Right ventricle myocardium superior (tissue), 1 donor: ENCODE data around the gene CSMD2. TPM values are rescaled to one million over a fixed set of nuclear protein-coding genes. Genes with fewer than 3 reads are reported as not detected.
"Not testable (repeated sequence)": the region's sequence is repeated elsewhere in the genome, so short reads cannot be mapped to it uniquely, and the experiment has no call there.

Experiments
- ATAC-seq: fragments of 200-7000 bp; cut with Tn5 transposase; one replicate; pipeline ENCODE4 v1.9.1; 2020; ENCODE audit warnings: mild to moderate bottlenecking; ENCODE audit not compliant: poor library complexity
- DNase-seq: peaks from one replicate; pipeline ENCODE4 v3.0.0-alpha.2; 2020
- intact Hi-C: fragments of 100-400 bp; cut with DNase I; formaldehyde crosslinking; loops from one replicate; pipeline ENCODE4 v1.11.2; 2022
- total RNA-seq: library from RNA; stranded (reverse); fragmentation: NEBNext Ultra II Directional; extraction: Animal tissue kit (Norgen Biotek cat#: 25700); gene quantifications from one replicate; pipeline ENCODE4 v1.2.1, GENCODE V29; 2021
- donor health status: DM: no; HTN: yes; CAD: no; lungs with severe emphysema.

The CSMD2 gene
- total RNA-seq, 1 donor from 2014 or later: 0.40 TPM

- no peak for ATAC-seq
- intact Hi-C loops: no loop called here
- no peak for DNase-seq
These were observed 616.3 kb downstream of the CSMD2 start for GRCh38 chr1:33548721-33549120.

- no peak for DNase-seq
- no peak for ATAC-seq
- intact Hi-C loops: no loop called here
These were observed 616.7 kb downstream of the CSMD2 start for GRCh38 chr1:33548319-33548718.

- ATAC-seq (no peak), DNase-seq (no peak)
- intact Hi-C loops: no loop called here
These were observed 617.5 kb downstream of the CSMD2 start for GRCh38 chr1:33547576-33547975.

DNA sequence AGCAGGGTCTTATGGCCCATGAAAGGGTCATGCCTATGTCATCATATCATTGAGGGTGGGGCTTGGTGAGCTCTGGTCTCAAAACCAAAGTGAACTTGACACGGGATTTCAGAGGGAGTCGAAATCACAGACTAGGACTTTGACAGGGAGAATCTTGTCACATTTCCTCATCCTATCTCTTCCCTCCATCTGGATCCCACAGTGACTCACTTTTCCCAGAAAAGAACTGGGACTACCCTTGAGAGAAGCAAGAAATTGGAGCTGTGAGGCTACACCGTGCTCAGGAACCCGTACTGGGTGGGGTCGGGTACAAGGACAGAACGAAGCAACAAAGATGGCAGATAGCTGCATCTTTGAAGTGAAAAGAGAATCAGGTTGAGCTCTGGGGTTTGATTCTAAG lies 623.1 kb downstream of the CSMD2 start:
- intact Hi-C loops: no loop called here
- no peak for ATAC-seq

GRCh38 chr1:33537885-33538284 lies 627.1 kb downstream of the CSMD2 start:
- ATAC-seq: no peak
- intact Hi-C loops: no loop called here
- DNase-seq: no peak

More for the DNA sequence above, 623.1 kb downstream of the CSMD2 start:
- DNase-seq: no peak

DNA sequence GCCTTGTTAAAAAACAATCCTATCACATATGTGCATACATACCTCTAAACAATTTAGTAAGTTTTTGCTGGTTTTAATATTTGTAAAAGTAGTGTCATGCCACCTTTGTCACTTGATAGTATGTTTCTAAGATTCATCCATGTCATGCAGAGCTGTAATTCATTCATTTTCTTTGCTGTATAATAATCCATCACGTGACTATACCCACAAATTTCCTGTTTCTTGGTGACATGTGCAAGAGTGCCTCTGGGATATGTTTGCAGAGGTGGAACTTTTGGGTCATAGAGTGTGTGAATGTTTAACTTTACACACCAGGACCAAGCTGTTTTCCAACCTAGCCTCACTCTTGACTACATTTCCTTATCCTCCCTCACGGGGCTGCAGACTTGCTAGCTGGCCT lies 629.7 kb downstream of the CSMD2 start:
- ATAC-seq (no peak), DNase-seq (no peak)
- intact Hi-C loops: no loop called here

GRCh38 chr1:33532936-33533335 lies 632.1 kb downstream of the CSMD2 start:
- DNase-seq (no peak), ATAC-seq (no peak)
- intact Hi-C loops: no loop called here

- ATAC-seq (no peak), DNase-seq (no peak)
- intact Hi-C loops: no loop called here
These were observed 632.8 kb downstream of the CSMD2 start for GRCh38 chr1:33532250-33532649.

DNA sequence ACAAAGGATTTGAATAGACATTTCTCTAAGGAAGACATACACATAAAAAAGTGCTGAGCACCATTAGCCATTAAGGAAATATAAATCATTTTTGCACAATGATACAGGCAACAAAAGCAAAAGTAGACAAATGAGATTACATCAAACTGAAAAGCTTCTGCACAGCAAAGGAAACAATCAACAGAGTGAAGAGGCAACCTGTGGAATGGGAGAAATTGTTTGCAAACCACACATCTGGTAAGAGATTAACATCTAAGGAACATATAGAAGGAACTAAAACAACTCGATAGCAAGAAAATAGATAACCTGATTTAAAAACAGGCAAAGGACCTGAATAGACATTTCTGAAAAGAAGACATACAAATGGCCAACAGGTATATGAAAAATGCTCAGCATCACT lies 635.1 kb downstream of the CSMD2 start:
- DNase-seq (no peak), ATAC-seq (no peak)
- intact Hi-C loops: no loop called here

DNA sequence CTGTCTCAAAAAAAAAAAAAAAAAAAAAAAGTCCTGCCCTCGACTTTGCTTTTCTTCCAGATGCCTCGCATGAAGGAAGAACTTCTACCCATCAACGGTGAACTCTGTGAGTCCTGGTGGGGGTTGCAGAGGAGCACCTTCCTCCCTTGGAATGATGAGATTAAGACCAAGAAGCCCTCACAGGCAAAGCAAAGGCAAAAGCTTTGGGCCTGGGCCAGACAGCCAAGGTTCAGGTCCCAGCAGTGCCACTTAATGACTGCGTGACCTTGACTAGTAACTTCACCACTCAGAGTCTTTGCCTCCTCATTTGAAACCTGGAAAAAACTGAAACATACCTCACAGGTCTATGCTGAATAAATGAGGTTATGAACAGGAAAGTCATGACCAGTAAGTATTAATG lies 637.1 kb downstream of the CSMD2 start:
- DNase-seq: no peak
- ATAC-seq: no peak
- intact Hi-C loops: no loop called here

DNA sequence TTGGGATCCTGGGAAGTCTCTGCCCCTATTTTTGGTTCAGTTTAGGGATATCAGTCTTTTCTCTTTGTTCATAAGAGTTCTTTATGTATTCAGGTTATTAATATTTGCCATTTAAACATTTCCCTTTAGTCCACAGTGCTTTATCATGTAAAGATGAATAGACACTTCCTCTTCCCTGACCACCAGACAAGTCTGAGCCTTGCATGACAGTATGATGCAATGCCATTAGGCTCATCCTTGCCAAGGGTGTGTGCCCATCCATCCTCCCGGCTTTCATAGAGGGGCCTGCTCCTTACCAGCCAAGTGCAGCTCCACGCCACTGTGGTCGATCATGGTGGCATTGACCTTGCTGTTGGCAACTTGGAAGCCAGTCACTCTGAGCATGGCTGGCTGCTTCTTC lies 640.4 kb downstream of the CSMD2 start:
- no peak for DNase-seq
- no peak for ATAC-seq
- intact Hi-C loops: no loop called here

DNA sequence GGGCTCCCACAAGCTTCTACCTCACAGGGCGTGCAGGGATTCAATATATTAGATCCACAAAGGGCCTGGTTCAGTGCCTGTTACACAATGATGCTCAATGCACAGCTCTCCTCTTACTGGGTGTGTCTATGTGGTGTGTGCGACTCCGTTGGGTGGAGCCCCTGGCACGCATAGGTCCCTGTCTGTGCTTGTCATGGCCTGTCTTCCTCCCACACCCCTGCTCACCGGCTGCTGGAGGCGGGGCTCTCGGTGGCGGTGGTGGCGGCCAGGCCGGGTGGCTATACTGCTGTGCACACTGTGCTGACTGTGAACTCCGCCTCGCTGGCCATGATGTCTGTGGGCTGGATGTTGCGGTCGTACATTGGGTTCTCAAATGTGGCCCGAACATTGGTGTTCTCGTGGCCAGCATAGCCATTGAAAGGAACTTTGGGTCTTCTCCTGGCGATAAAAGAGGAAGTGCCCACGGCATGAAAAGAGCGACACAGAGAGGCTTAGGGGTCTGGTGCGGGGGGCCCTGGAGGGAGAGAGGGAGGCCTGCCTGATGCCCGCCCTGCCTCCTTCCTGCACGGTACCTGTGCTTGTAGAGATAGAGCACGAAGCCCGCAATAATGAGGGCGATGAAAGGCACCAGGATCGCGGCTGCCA lies 645.7 kb downstream of the CSMD2 start:
- intact Hi-C loops: loop anchor here (10.0 kb wide), 1 partner anchor 55 kb away; no protein-coding TSS in a partner anchor
- ATAC-seq: no peak
- no peak for DNase-seq

DNA sequence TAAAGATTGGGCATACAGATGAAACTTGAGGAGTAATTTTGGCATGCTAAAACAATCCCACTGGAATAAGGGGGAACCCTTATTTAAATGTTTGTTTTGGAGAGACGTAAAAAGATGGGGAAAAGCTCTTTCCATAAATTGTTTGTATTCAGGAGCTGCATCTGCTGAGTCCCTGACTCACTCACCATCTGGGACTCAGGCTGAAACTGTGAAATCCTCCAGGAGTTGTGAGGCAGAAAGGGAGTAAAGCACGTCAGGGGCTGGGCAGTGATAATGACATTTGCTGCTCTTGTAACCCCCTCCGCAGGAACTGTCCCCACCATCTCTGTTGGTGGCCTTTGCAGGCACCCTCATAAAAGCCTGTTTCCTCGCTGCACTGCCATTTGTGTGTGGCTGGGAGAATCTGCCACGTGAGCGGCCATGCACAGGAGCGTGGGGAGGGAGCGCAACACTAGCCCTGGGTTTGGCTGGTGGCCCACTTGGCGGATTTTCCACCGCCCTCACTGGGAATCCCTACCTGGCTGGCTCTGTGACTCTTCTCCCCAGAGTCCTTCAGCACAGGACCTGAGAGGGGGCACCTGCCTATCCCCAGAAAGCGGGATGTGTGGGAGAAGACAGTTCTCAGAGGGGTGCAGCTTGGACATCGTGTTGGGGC lies 647.3 kb downstream of the CSMD2 start:
- ATAC-seq (no peak), DNase-seq (no peak)
- intact Hi-C loops: loop anchor here (10.0 kb wide), 1 partner anchor 57 kb away; no protein-coding TSS in a partner anchor

- DNase-seq (no peak), ATAC-seq (no peak)
- intact Hi-C loops: loop anchor here (10.0 kb wide), 1 partner anchor 58 kb away; no protein-coding TSS in a partner anchor
These were observed 648.0 kb downstream of the CSMD2 start for GRCh38 chr1:33516891-33517567.

DNA sequence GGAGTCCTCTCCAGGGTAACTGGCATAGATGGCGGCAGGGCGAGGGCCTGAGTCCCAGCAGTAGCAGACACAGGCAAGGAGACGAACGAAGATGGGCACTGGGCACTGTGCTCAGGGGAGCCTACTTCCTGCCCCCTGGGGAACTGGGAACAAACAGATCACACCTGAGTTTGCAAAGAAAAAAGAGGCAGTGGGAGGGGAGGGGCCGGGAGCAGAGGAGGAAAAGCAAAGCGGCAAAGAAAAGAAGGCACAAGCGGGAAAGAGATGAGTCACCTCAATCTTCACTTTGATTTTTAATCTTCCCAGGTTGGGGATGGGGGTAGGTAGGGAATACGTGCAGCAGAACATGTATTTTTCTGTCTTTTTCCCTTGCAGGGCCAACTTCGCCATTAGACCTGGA lies 648.6 kb downstream of the CSMD2 start:
- no peak for DNase-seq
- intact Hi-C loops: loop anchor here (10.0 kb wide), 1 partner anchor 58 kb away; no protein-coding TSS in a partner anchor
- ATAC-seq: no peak

DNA sequence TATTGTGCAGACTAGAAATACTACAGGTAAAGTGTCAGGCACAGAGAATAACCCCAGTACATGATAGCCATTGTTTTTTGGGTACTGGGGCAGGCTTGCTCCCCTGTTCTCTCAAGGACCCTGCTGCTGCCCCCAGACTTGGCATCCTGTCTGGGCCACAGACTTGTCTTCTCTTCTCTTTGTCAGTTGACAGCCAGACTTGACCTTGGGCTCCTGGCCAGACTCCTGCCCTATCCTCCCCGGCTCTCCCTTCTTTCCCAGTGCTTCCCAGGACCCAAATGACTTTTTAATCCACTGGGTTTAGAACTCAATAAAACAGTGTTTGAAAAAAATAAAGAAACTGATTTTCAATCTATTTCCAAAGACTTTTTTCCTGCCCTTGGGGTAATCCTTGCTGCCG lies 649.4 kb downstream of the CSMD2 start:
- DNase-seq: peak; percentile 59
- ATAC-seq: peak; percentile 86
- intact Hi-C loops: loop anchor here (10.0 kb wide), 1 partner anchor 59 kb away; no protein-coding TSS in a partner anchor

DNA sequence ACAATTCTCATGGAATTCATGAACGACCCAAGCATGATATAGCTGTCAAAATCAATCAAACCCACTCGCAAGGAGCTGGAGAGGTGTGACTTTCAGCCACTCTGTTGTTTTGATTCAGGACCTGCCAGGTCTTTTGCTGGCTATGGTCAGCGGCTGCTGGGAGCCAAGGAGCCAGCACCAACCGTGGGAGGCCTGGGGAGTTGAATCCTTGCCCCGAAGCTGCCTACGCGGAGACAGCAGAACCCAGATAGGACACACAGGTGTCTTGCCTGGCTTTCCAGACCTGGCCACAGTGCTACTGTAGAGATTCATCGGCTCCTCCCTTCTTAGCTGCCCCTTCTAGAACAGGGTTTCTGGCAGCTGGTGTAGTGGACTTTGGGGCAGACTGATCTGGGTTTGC lies 649.9 kb downstream of the CSMD2 start:
- intact Hi-C loops: loop anchor here (10.0 kb wide), 1 partner anchor 60 kb away; no protein-coding TSS in a partner anchor
- ATAC-seq (peak; percentile 72), DNase-seq (no peak)

- intact Hi-C loops: loop anchor here (10.0 kb wide), 1 partner anchor 62 kb away; no protein-coding TSS in a partner anchor
- DNase-seq: no peak
- ATAC-seq: no peak
These were observed 652.6 kb downstream of the CSMD2 start for GRCh38 chr1:33512226-33513011.

DNA sequence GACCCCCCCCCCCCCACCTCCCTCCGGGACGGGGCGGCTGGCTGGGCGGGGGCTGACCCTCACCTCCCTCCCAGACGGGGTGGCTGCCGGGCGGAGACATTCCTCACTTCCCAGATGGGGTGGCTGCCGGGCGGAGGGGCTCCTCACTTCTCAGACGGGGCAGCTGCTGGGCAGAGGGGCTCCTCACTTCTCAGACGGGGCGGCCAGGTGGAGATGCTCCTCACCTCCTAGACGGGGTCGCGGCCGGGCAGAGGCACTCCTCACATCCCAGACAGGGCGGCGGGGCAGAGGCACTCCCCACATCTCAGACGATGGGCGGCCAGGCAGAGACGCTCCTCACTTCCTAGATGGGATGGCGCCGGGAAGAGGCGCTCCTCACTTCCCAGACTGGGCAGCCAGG lies 655.8 kb downstream of the CSMD2 start:
- intact Hi-C loops, ATAC-seq, DNase-seq: not testable (repeated sequence)
